Measurements from ENCODE around the gene PARD3. TPM values are rescaled to one million over a fixed set of nuclear protein-coding genes. Genes with fewer than 3 reads are reported as not detected.

PARD3 gene
- polyA plus RNA-seq, 3 donors: 0.51 TPM; not detected in 2

DNA sequence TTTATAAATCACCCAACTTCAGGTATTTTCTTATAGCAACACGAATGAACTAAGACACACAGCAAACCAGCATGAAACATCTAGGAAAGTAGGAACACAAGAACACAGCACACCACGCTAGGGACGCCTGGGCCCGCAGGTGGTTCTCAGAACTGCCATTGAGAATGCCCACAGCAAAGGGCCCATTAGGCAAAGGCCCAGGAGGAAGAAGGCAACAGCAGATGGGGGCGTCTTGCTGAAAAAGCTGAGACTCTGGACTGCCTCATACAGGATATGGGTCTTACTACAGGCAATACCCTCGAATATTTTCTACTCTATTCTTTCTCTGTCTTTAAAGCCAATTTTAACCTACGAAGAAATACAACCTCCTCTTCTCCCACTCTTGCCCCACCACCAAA, 77.3 kb downstream of the PARD3 start:
- Mint-ChIP-seq H3K27ac (no peak overlapping the region), H3K4me1 (no peaks in the 10 kb centered on the region), H3K36me3 (no peaks in the 10 kb centered on the region), H3K4me3 (peak overlapping the region in 1 of 2 donors; percentile 33), H3K27me3 (ENCODE audit: low read depth in 3 of 3) (peaks cover 15 to 38% (median 32%) of the 10 kb centered on the region in 3 donors), H3K9me3 (peaks cover 0 to 2% (median 0%) of the 10 kb centered on the region in 7 donors)
- H3K4me1 ChIP-seq (ENCODE audit: control insufficient read depth in 1 of 2, insufficient read depth in 2 of 2, low read length in 2 of 2): no peaks in the 10 kb centered on the region
- no peak overlapping the region for H3K4me2 ChIP-seq (replicated peaks; ENCODE audit: extremely low read depth, low read length, poor library complexity, severe bottlenecking)
- TF ChIP-seq, protein P1, sequence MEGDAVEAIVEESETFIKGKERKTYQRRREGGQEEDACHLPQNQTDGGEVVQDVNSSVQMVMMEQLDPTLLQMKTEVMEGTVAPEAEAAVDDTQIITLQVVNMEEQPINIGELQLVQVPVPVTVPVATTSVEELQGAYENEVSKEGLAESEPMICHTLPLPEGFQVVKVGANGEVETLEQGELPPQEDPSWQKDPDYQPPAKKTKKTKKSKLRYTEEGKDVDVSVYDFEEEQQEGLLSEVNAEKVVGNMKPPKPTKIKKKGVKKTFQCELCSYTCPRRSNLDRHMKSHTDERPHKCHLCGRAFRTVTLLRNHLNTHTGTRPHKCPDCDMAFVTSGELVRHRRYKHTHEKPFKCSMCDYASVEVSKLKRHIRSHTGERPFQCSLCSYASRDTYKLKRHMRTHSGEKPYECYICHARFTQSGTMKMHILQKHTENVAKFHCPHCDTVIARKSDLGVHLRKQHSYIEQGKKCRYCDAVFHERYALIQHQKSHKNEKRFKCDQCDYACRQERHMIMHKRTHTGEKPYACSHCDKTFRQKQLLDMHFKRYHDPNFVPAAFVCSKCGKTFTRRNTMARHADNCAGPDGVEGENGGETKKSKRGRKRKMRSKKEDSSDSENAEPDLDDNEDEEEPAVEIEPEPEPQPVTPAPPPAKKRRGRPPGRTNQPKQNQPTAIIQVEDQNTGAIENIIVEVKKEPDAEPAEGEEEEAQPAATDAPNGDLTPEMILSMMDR (IDR thresholded peaks at IDR 0.05): no peak
- no peak overlapping the region for H2AFZ ChIP-seq (ENCODE audit: insufficient read depth, low read depth, low read length, poor library complexity, severe bottlenecking)
- H3K36me3 ChIP-seq (replicated peaks in 1 of 2; ENCODE audit: control insufficient read depth in 1 of 2, insufficient read depth in 2 of 2, low read length in 2 of 2): no peaks in the 10 kb centered on the region
- H4K20me1 ChIP-seq (ENCODE audit: insufficient read depth, low read length): no peaks in the 10 kb centered on the region
- H3K27ac ChIP-seq (ENCODE audit: low read depth in 1 of 2, low read length in 2 of 2): no peak overlapping the region
- peaks cover 3 to 29% of the 10 kb centered on the region in 2 donors for H3K27me3 ChIP-seq (ENCODE audit: control insufficient read depth in 2 of 2, insufficient read depth in 2 of 2, low read length in 2 of 2)
- H3K4me3 ChIP-seq (replicated peaks in 1 of 3; ENCODE audit: low read depth in 2 of 3, low read length in 3 of 3): no peak overlapping the region
- H3K9me3 ChIP-seq (replicated peaks in 1 of 2; ENCODE audit: control insufficient read depth in 1 of 2, insufficient read depth in 1 of 2, low read length in 2 of 2): no peaks in the 10 kb centered on the region
- intact Hi-C loops (cut with micrococcal nuclease): no loop called here
- no peak overlapping the region for H3K9ac ChIP-seq (ENCODE audit: insufficient read depth, low read length, poor library complexity, severe bottlenecking)
- DNase-seq: no peak
- 94% methylated on average over 4 of the region's 7 CpGs for WGBS (ENCODE audit: insufficient coverage)
- no peaks in the 10 kb centered on the region for H3K79me2 ChIP-seq (ENCODE audit: insufficient read depth, low read length)

DNA sequence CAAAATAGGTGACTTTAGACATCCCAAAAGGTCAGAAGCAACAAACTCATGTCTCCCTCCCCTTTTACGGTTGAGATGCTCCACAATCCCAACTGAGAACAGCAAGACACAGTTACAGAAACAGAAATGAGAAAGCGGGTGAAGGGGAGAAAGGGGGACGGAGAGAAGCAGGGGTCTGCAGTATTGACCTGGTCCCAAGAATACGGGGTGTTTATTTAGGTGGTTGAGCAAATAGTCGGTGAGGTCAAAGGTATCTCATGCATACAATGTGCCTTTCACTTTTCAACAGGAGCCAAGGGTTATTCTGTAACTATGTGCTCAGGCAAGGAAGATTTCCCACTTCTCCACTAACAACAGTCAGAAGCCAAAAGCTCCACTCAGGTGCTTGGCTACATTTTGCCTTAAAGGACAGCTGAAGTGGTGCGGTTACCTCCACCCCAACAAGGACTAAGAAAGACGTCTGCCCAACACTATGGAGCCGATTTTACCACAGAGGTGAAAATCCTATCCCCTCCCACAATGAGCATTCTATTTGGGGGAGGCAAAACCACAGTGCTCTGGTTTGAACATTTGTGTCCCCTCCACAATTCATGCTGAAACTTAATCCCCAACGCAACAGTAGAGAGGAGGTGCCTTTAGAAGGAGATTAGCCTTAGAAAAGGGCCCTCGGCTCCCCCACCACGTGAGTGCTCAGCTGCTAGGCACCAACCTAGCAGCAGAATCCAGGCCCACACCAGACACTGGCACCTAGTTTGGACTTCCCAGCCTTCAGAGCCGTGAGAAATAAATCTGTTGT, 77.9 kb downstream of the PARD3 start:
- peak overlapping the region in 1 of 2 donors; percentile 33 for H3K4me3 Mint-ChIP-seq
- Histone ChIP-seq H3K9me3 (replicated peaks in 1 of 2; ENCODE audit: control insufficient read depth in 1 of 2, insufficient read depth in 1 of 2, low read length in 2 of 2) (no peaks in the 10 kb centered on the region), H3K36me3 (replicated peaks in 1 of 2; ENCODE audit: control insufficient read depth in 1 of 2, insufficient read depth in 2 of 2, low read length in 2 of 2) (no peaks in the 10 kb centered on the region), H3K4me1 (ENCODE audit: control insufficient read depth in 1 of 2, insufficient read depth in 2 of 2, low read length in 2 of 2) (no peaks in the 10 kb centered on the region), H3K27ac (ENCODE audit: low read depth in 1 of 2, low read length in 2 of 2) (no peak overlapping the region), H3K79me2 (ENCODE audit: insufficient read depth, low read length) (no peaks in the 10 kb centered on the region), H3K4me2 (replicated peaks; ENCODE audit: extremely low read depth, low read length, poor library complexity, severe bottlenecking) (no peak overlapping the region), H3K9ac (ENCODE audit: insufficient read depth, low read length, poor library complexity, severe bottlenecking) (no peak overlapping the region), H4K20me1 (ENCODE audit: insufficient read depth, low read length) (no peaks in the 10 kb centered on the region), H2AFZ (ENCODE audit: insufficient read depth, low read depth, low read length, poor library complexity, severe bottlenecking) (no peak overlapping the region), H3K4me3 (replicated peaks in 1 of 3; ENCODE audit: low read depth in 2 of 3, low read length in 3 of 3) (no peak overlapping the region), H3K27me3 (ENCODE audit: control insufficient read depth in 2 of 2, insufficient read depth in 2 of 2, low read length in 2 of 2) (peaks cover 3 to 29% of the 10 kb centered on the region in 2 donors)
- intact Hi-C loops (cut with micrococcal nuclease): no loop called here
- H3K27ac Mint-ChIP-seq: no peak overlapping the region
- peaks cover 0 to 2% (median 0%) of the 10 kb centered on the region in 7 donors for H3K9me3 Mint-ChIP-seq
- WGBS (ENCODE audit: insufficient coverage): 90% methylated on average over 5 of the region's 12 CpGs
- no peaks in the 10 kb centered on the region for H3K4me1 Mint-ChIP-seq
- H3K36me3 Mint-ChIP-seq: no peaks in the 10 kb centered on the region
- TF ChIP-seq, protein P1 (IDR thresholded peaks at IDR 0.05): no peak
- H3K27me3 Mint-ChIP-seq (ENCODE audit: low read depth in 3 of 3): peaks cover 19 to 36% (median 34%) of the 10 kb centered on the region in 3 donors
- DNase-seq: no peak

Data from CD14-positive monocyte (primary cell).